Pancreas (tissue), 10 donors: ENCODE results near the gene ABTB1. TPM values are rescaled to one million over a fixed set of nuclear protein-coding genes. Genes with fewer than 3 reads are reported as not detected.

Source experiments
- ATAC-seq, 4 donors: fragments of 200-7000 bp; cut with Tn5 transposase; one replicate each; pipeline versions ENCODE4 v1.8.0 to v1.9.1; 2020; ENCODE audit warnings: mild to moderate bottlenecking in 4 of 4, moderate library complexity in 4 of 4
- DNase-seq, 6 donors: peaks; one replicate each; pipeline ENCODE4 v3.0.0-alpha.2; 2020
- FAIRE-seq: peaks from 2 replicates; lab custom pipeline; 2012; peaks lifted over from hg19 to GRCh38; lab: Jason Lieb, UNC
- H3K27ac ChIP-seq, 4 donors: fragments of 200-600 bp; sonication (generic); 1 replicate in 3 of 4; 2 replicates in 1 of 4; pipeline versions ENCODE4 v1.5.0 to v1.8.0; 2020
- H3K27me3 ChIP-seq, 4 donors: fragments of 200-600 bp; one replicate each; pipeline ENCODE4 v1.8.0; 2021
- H3K36me3 ChIP-seq, 3 donors: fragments of 200-600 bp; sonication (generic) in 1 of 3; one replicate each; pipeline versions ENCODE4 v1.5.0 to v1.8.0; 2020 to 2021
- H3K4me1 ChIP-seq, 3 donors: fragments of 200-600 bp; one replicate each; pipeline ENCODE4 v1.8.0; 2021
- H3K4me3 ChIP-seq, 4 donors: fragments of 200-600 bp; sonication (generic) in 2 of 4; one replicate each; pipeline versions ENCODE4 v1.5.0 to v1.8.0; 2020 to 2021
- H3K9me3 ChIP-seq, 4 donors: fragments of 200-600 bp; one replicate each; pipeline ENCODE4 v1.8.0; 2021
- CTCF ChIP-seq, 4 donors: fragments of 200-600 bp; sonication (generic) in 3 of 4; IDR thresholded peaks; one replicate each; pipeline versions ENCODE4 v1.5.0 to v1.8.0; 2021; ENCODE audit warnings: antibody characterized with exemption in 4 of 4
- WGBS, 2 donors: extraction: QIAGEN DNeasy Blood & Tissue Kit; methylation state at CpG; one replicate each; pipeline ENCODE4 v1.1.7; 2013; 5-methylcytosine and 5-hydroxymethylcytosine counted together
- intact Hi-C, 3 donors: fragments of 100-400 bp; cut with DNase I; formaldehyde crosslinking; loops; one replicate each; pipeline versions ENCODE4 v1.11.1 to v1.14.2; 2022
- polyA plus RNA-seq, 2 donors: library from polyadenylated mRNA; stranded (reverse); fragments of 200-250 nt; gene quantifications; one replicate each; pipeline ENCODE4 v1.2.3, GENCODE V29; 2013
- total RNA-seq, 6 donors: library from RNA; stranded (reverse); fragmentation: NEBNext Ultra II Directional in 4 of 6; extraction: Animal tissue kit (Norgen Biotek cat#: 25700) in 4 of 6; gene quantifications; one replicate each; pipeline versions ENCODE4 v1.2.1 to v1.2.4, GENCODE V29; 2021 to 2023
- donor health status: healthy with polysubstance abuse.
- donor health status: DM: no; HTN: no; CAD: no; lungs with moderate emphysema.
- donor health status: DM: no; HTN: no; CAD: no.
- donor health status: control.
- donor health status: control.
- donor health status: Bipolar disorder and iron deficiency.
- donor health status: DM: yes; HTN: yes; CAD: no.
- donor health status: DM: no; HTN: no; CAD: no.
- donor health status: DM: no; HTN: no; CAD: no.
- donor health status: DM: yes; HTN: yes; CAD: no.

ABTB1 gene
- total and polyA plus RNA-seq, 8 donors = 7.6 to 60.7 (median 17.2) TPM

GRCh38 chr3:127692501-127693335 lies 20.0 kb downstream of the ABTB1 start:
- DNase-seq = peak in 2 of 6 donors; percentile 28 to 39
- no peak overlapping the region for H3K27ac ChIP-seq
- H3K27me3 ChIP-seq = no peaks in the 10 kb centered on the region
- peaks cover 2 to 9% (median 8%) of the 10 kb centered on the region in 3 donors for H3K4me1 ChIP-seq
- no peaks in the 10 kb centered on the region for H3K36me3 ChIP-seq
- no peak for TF ChIP-seq CTCF (IDR thresholded peaks at IDR 0.05)
- no peak for FAIRE-seq
- H3K9me3 ChIP-seq = no peaks in the 10 kb centered on the region
- 71 to 79% methylated on average over 21 of the region's 21 CpGs for whole genome bisulfite sequencing, 2 donors
- no peak overlapping the region for H3K4me3 ChIP-seq
- ATAC-seq = no peak
- intact Hi-C loops = loop anchor here in 1 of 3 donors (10.0 kb wide), 1 partner anchor 118 kb away; no protein-coding TSS in a partner anchor

- intact Hi-C loops = loop anchor here in 1 of 3 donors (10.0 kb wide), 1 partner anchor 119 kb away; no protein-coding TSS in a partner anchor
- FAIRE-seq = no peak
- Histone ChIP-seq H3K4me1 (peaks cover 9 to 15% (median 14%) of the 10 kb centered on the region in 3 donors), H3K27me3 (no peaks in the 10 kb centered on the region), H3K9me3 (no peaks in the 10 kb centered on the region), H3K27ac (no peak overlapping the region), H3K36me3 (no peaks in the 10 kb centered on the region), H3K4me3 (no peak overlapping the region)
- WGBS, 2 donors = 71 to 82% methylated on average over 7 of the region's 7 CpGs
- ATAC-seq = no peak
- TF ChIP-seq CTCF (IDR thresholded peaks at IDR 0.05) = no peak
- peak in 1 of 6 donors; percentile 33 for DNase-seq
These were observed 20.6 kb downstream of the ABTB1 start for GRCh38 chr3:127693336-127693843.

- H3K4me3 ChIP-seq = no peak overlapping the region
- no peaks in the 10 kb centered on the region for H3K27me3 ChIP-seq
- DNase-seq = peak; percentile 80 to 95 (median 86)
- TF ChIP-seq CTCF (IDR thresholded peaks at IDR 0.05) = peak; percentile 22 to 49 (median 36)
- peak; percentile 59 to 85 (median 74) for ATAC-seq
- no peaks in the 10 kb centered on the region for H3K9me3 ChIP-seq
- no peaks in the 10 kb centered on the region for H3K36me3 ChIP-seq
- H3K4me1 ChIP-seq = peaks cover 14 to 26% (median 19%) of the 10 kb centered on the region in 3 donors
- no peak for FAIRE-seq
- no peak overlapping the region for H3K27ac ChIP-seq
- intact Hi-C loops = loop anchor here in 1 of 3 donors (10.0 kb wide), 1 partner anchor 120 kb away; no protein-coding TSS in a partner anchor
- 59 to 67% methylated on average over 17 of the region's 17 CpGs for WGBS, 2 donors
These were observed 21.9 kb downstream of the ABTB1 start for GRCh38 chr3:127694467-127695215.

GRCh38 chr3:127697551-127698240 lies 24.9 kb downstream of the ABTB1 start:
- Histone ChIP-seq H3K4me3 (peak overlapping the region in 1 of 4 donors; percentile 8), H3K27me3 (no peaks in the 10 kb centered on the region), H3K27ac (peak overlapping the region; percentile 52 to 81 (median 79)), H3K36me3 (no peaks in the 10 kb centered on the region), H3K9me3 (no peaks in the 10 kb centered on the region), H3K4me1 (peaks cover 14 to 26% (median 19%) of the 10 kb centered on the region in 3 donors)
- ATAC-seq (peak; percentile 76 to 86 (median 82)), FAIRE-seq (no peak), DNase-seq (peak; percentile 66 to 89 (median 81))
- 36 to 38% methylated on average over 16 of the region's 16 CpGs for WGBS, 2 donors
- intact Hi-C loops = loop anchor here in 1 of 3 donors (10.0 kb wide), 1 partner anchor 123 kb away; no protein-coding TSS in a partner anchor
- TF ChIP-seq CTCF (IDR thresholded peaks at IDR 0.05) = no peak
